ENCODE measurements around the gene THOC2. TPM values are rescaled to one million over a fixed set of nuclear protein-coding genes. Genes with fewer than 3 reads are reported as not detected.
"Not testable (repeated sequence)": the region's sequence is repeated elsewhere in the genome, so short reads cannot be mapped to it uniquely, and the experiment has no call there.

THOC2 gene
- total RNA-seq, 2 experiments from 2014 or later = 80.7 to 85.4 TPM

DNA sequence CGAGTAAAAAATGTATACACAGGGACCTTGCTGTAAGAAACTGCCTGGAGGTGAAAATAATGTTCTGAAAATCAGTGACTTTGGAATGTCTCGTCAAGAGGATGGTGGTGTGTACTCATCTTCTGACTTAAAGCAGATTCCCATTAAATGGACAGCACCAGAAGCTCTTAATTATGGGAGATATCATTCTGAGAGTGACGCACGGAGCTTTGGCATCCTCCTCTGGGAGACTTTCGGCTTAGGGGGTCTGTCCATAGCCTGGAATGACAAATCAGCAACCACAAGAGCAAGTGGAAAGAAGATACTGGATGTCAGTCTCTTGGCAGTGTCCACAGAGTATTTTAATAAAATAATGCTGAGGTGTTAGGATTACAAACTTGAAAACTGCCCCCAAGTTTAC lies 129.4 kb downstream of the THOC2 start:
- ATAC-seq (no peak), DNase-seq (no peak)
- CTCF ChIA-PET = no interaction called here
- no peaks in the 10 kb centered on the region for H3K27me3 Mint-ChIP-seq
- intact Hi-C loops (cut with DNase I, micrococcal nuclease) = no loop called here
- no peaks in the 10 kb centered on the region for H3K9me3 Mint-ChIP-seq (ENCODE audit: low read depth)
- H3K4me1 Mint-ChIP-seq = no peaks in the 10 kb centered on the region
- H3K4me3 Mint-ChIP-seq = no peak overlapping the region
- no peak overlapping the region for H3K27ac Mint-ChIP-seq
- H3K36me3 Mint-ChIP-seq (ENCODE audit: low read depth) = peaks cover 12% of the 10 kb centered on the region
- POLR2A ChIA-PET = no interaction called here

DNA sequence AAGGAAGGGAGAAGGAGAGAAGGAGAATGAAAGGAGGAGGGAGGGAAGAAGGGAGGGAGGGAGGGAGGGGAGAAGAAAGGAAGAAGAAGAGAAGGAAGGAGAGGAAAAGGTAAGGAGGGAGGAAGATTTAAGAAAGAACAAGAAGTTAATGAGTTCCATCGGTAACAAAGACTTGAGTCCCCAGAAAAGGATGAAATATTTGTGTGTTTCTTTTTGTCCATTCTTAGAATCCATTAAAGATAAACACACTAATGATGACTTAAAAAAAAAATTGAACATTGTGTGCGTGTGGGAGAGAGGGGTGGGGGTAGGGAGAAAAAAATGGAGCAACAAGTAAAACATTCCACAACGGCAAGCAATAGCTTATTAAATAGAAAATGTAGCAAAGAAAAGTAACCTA lies 131.4 kb downstream of the THOC2 start:
- no peaks in the 10 kb centered on the region for H3K4me1 Mint-ChIP-seq
- no peak overlapping the region for H3K27ac Mint-ChIP-seq
- H3K27me3 Mint-ChIP-seq = no peaks in the 10 kb centered on the region
- no peak overlapping the region for H3K4me3 Mint-ChIP-seq
- DNase-seq (no peak), ATAC-seq (no peak)
- ChIA-PET POLR2A (no interaction called here), CTCF (no interaction called here)
- intact Hi-C loops (cut with DNase I, micrococcal nuclease) = no loop called here
- peaks cover 12% of the 10 kb centered on the region for H3K36me3 Mint-ChIP-seq (ENCODE audit: low read depth)
- H3K9me3 Mint-ChIP-seq (ENCODE audit: low read depth) = no peaks in the 10 kb centered on the region

DNA sequence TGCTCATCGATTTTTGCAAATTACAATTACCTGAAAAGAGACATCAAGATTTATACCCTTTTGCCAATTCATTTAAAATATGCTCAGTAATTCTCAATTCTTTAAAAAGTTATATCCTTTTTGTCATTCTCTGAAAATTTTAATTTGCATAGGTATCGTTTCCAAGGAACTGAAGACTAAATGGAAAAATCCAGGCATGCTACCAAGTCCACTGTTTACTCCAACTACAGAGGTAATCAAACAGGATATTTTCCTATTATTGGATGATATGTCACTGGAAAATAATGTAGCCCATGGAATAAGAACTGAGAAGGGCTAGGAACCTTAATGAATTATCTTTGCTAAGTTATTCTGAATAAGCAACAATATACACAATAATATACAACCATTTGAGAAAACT lies 132.7 kb downstream of the THOC2 start:
- intact Hi-C loops (cut with DNase I, micrococcal nuclease) = no loop called here
- no peaks in the 10 kb centered on the region for H3K27me3 Mint-ChIP-seq
- ATAC-seq (no peak), DNase-seq (no peak)
- H3K27ac Mint-ChIP-seq = no peak overlapping the region
- no peaks in the 10 kb centered on the region for H3K4me1 Mint-ChIP-seq
- H3K9me3 Mint-ChIP-seq (ENCODE audit: low read depth) = no peaks in the 10 kb centered on the region
- POLR2A ChIA-PET = no interaction called here
- peaks cover 8% of the 10 kb centered on the region for H3K36me3 Mint-ChIP-seq (ENCODE audit: low read depth)
- CTCF ChIA-PET = no interaction called here
- no peak overlapping the region for H3K4me3 Mint-ChIP-seq

DNA sequence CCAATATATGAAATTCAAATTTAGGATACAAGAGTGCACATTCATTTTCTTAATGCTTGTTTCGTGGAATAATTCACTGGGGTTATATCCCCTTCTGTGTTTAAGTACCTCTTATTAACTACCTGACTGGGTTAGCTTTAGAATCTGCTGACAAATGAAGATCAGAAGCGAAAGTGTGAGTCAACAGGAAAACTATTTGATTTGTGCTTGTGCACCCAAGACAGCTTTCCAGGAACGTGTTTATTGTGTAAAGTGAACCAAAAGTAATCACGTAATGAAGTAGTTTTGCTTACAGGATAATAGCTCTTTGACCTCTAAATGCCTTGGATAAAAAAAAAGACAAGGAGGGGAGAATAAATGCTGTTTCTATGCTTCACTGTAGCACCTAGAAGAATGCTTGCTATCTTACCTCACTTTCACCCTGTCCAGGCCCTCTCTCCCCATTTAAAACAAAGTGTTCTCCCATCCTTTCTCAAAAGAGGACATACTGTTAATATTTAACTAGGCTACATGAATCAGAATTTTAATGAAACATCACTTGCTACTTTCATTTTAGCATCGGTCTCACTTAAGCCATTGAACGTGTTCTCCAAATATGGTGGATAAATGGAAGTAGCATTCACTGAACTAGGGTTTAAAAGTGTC lies 141.9 kb downstream of the THOC2 start:
- H3K27ac Mint-ChIP-seq = no peak overlapping the region
- H3K36me3 Mint-ChIP-seq (ENCODE audit: low read depth) = no peaks in the 10 kb centered on the region
- intact Hi-C loops (cut with DNase I, micrococcal nuclease) = no loop called here
- ATAC-seq (no peak), DNase-seq (no peak)
- POLR2A ChIA-PET = no interaction called here
- CTCF ChIA-PET = interaction anchor here (1.4 kb wide), 1 partner anchor 9 kb away, joined by 4 read pairs; no protein-coding TSS in a partner anchor
- H3K4me1 Mint-ChIP-seq = peaks cover 11% of the 10 kb centered on the region
- H3K9me3 Mint-ChIP-seq (ENCODE audit: low read depth) = no peaks in the 10 kb centered on the region
- no peaks in the 10 kb centered on the region for H3K27me3 Mint-ChIP-seq
- no peak overlapping the region for H3K4me3 Mint-ChIP-seq

DNA sequence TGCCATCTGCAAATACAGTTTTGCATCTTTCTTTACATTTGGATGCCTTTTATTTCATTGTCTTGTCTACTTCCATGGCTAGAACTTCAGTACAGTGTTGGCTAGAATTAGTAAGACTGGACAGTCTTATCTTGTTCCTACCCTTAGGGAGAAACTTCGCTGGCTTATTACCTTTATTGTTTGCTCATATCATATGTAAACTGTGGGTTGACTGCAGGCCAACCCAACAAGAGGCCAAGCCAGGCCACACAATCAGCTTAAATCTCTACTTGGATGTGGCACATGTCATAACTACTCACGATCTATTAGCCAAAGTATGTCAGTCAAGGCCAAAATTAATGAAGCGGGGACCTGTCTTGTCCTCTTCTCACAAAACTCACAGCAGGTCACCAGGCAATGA lies 144.1 kb downstream of the THOC2 start:
- H3K36me3 Mint-ChIP-seq (ENCODE audit: low read depth) = no peaks in the 10 kb centered on the region
- no peak for DNase-seq

DNA sequence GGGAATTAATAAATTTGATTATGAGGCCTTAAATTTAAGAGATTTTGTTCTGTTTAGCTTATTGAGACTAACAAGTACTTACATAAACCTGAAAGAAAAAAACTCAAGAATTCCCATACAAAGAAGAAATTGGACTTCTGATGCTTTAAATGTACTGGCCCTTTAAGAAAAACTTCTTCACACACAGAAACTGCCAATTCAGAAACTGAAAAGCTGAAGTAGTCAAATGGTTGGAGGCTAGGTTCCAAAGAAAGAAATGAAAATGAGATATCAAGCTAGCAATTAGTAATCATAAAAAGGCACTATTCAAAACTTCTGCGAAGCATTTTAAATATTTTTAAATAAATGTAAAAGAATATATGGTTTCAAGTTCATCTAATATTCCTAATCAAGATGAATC lies 151.3 kb downstream of the THOC2 start:
- Mint-ChIP-seq H3K27ac (no peak overlapping the region), H3K4me1 (no peaks in the 10 kb centered on the region), H3K27me3 (no peaks in the 10 kb centered on the region), H3K4me3 (no peak overlapping the region), H3K9me3 (ENCODE audit: low read depth) (peaks cover 1% of the 10 kb centered on the region), H3K36me3 (ENCODE audit: low read depth) (no peaks in the 10 kb centered on the region)
- ChIA-PET POLR2A (no interaction called here), CTCF (interaction anchor here (1.6 kb wide), 1 partner anchor 10 kb away, joined by 4 read pairs; no protein-coding TSS in a partner anchor)
- intact Hi-C loops (cut with DNase I, micrococcal nuclease) = no loop called here
- ATAC-seq (no peak), DNase-seq (no peak)

More for the DNA sequence above, 144.1 kb downstream of the THOC2 start:
- Mint-ChIP-seq H3K4me1 (peaks cover 11% of the 10 kb centered on the region), H3K9me3 (ENCODE audit: low read depth) (no peaks in the 10 kb centered on the region), H3K27me3 (no peaks in the 10 kb centered on the region), H3K27ac (no peak overlapping the region), H3K4me3 (no peak overlapping the region)
- intact Hi-C loops (cut with DNase I, micrococcal nuclease) = no loop called here
- CTCF ChIA-PET = no interaction called here
- no peak for ATAC-seq
- POLR2A ChIA-PET = no interaction called here

DNA sequence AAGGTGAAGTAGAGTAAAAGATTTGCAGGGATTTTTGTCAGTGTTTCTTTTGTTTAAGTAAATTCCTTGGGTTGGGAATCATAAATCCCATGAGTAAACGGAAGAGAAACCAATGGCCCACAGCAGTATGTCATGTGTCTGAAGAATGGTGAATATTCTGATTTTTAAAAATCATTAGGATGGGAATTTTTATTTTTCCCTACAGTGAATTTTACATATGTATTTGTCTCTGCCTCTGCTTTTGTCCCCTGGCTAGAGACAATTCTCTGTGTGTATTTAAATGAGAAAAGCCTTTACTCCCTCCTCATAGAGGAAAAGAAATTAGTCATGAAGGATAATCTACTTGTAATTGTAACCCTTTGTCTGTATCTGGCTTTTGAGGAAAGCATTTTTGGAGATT lies 152.1 kb downstream of the THOC2 start:
- CTCF ChIA-PET = no interaction called here
- ATAC-seq (no peak), DNase-seq (no peak)
- Mint-ChIP-seq H3K4me3 (no peak overlapping the region), H3K36me3 (ENCODE audit: low read depth) (no peaks in the 10 kb centered on the region), H3K9me3 (ENCODE audit: low read depth) (peaks cover 3% of the 10 kb centered on the region), H3K27me3 (no peaks in the 10 kb centered on the region), H3K27ac (no peak overlapping the region), H3K4me1 (no peaks in the 10 kb centered on the region)
- intact Hi-C loops (cut with DNase I, micrococcal nuclease) = no loop called here
- POLR2A ChIA-PET = no interaction called here

DNA sequence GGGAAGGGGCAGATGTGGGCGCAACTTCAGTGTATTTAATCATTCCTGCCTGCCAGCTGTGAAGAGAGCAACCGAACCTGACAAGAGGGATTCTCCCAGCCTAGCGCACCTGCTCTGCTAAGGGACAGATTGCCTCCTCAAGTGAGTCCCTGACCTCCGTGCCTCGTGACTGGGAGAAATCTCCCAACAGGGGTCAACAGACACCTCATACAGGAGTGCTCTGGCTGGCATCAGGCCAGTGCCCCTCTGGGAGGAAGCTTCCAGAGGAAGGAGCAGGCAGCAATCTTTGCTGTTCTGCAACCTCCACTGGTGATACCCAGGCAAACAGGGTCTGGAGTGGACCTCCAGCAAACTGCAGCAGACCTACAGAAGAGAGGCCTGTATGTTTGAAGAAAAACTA lies 158.8 kb downstream of the THOC2 start:
- CTCF ChIA-PET, H3K4me1 Mint-ChIP-seq: not testable (repeated sequence)
- H3K9me3 Mint-ChIP-seq (ENCODE audit: low read depth) = peaks cover 10% of the 10 kb centered on the region

DNA sequence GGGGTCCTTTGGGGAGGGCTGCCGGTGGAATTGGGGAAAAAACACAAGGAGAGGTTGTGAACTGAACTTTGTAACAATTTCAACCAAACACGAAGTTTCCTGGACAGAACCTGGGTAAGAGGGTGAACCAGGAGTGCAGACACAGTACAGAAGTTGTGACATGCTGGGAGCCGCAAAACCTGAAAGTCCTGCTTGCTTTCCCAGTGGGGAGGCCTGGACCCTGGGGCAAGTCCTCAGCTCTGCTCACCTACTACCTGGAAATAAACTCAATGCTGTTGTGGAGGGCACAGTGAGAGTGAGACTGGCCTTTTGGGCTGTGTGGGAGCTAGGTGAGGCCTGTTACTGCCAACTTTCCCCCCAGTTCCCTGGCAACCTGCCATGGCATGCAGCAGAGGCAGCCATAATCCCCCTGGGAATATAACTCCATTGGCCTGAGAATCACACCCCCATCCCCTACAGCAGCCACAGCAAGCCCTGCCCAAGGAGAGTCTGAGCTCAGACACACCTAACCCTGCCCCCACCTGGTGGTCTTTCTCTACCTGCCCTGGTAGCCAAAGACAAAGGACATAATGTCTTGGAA lies 162.8 kb downstream of the THOC2 start:
- no peaks in the 10 kb centered on the region for H3K36me3 Mint-ChIP-seq (ENCODE audit: low read depth)
- intact Hi-C loops (cut with DNase I, micrococcal nuclease) = no loop called here
- H3K4me3 Mint-ChIP-seq = no peak overlapping the region
- ChIA-PET CTCF (no interaction called here), POLR2A (no interaction called here)
- H3K27ac Mint-ChIP-seq = no peak overlapping the region
- no peaks in the 10 kb centered on the region for H3K4me1 Mint-ChIP-seq
- DNase-seq (no peak), ATAC-seq (no peak)
- peaks cover 3% of the 10 kb centered on the region for H3K9me3 Mint-ChIP-seq (ENCODE audit: low read depth)
- H3K27me3 Mint-ChIP-seq = peaks cover 6% of the 10 kb centered on the region

More for the DNA sequence above, 158.8 kb downstream of the THOC2 start:
- H3K27ac Mint-ChIP-seq; intact Hi-C loops (cut with DNase I, micrococcal nuclease); H3K36me3 Mint-ChIP-seq (ENCODE audit: low read depth); H3K4me3 Mint-ChIP-seq; ATAC-seq; H3K27me3 Mint-ChIP-seq; DNase-seq; POLR2A ChIA-PET: not testable (repeated sequence)

DNA sequence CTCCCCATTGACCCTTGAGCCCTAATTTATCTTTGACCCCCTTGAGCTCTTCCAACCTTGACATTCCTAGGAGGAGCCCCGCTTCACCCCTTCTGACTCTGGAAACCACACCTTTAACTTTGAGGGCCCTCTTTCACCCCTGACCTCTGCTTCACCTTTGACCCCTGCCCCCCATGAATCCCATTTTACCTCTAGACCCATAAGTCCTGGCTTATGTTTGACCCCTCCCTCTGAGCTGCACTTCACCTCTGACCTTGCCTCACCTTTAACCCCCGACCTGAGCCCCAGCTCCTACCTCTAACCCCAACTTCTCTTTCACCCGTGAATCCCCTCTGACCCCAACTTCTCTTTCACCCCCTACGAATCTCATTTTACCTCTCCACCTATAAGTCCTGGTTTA lies 169.7 kb downstream of the THOC2 start:
- no peaks in the 10 kb centered on the region for H3K9me3 Mint-ChIP-seq (ENCODE audit: low read depth)
- H3K27ac Mint-ChIP-seq = no peak overlapping the region
- no peak for DNase-seq
- POLR2A ChIA-PET = no interaction called here
- H3K4me1 Mint-ChIP-seq = no peaks in the 10 kb centered on the region
- CTCF ChIA-PET = no interaction called here
- ATAC-seq = no peak
- intact Hi-C loops (cut with DNase I, micrococcal nuclease) = no loop called here
- H3K36me3 Mint-ChIP-seq (ENCODE audit: low read depth) = no peaks in the 10 kb centered on the region
- H3K4me3 Mint-ChIP-seq = no peak overlapping the region
- H3K27me3 Mint-ChIP-seq = peaks cover 1% of the 10 kb centered on the region

DNA sequence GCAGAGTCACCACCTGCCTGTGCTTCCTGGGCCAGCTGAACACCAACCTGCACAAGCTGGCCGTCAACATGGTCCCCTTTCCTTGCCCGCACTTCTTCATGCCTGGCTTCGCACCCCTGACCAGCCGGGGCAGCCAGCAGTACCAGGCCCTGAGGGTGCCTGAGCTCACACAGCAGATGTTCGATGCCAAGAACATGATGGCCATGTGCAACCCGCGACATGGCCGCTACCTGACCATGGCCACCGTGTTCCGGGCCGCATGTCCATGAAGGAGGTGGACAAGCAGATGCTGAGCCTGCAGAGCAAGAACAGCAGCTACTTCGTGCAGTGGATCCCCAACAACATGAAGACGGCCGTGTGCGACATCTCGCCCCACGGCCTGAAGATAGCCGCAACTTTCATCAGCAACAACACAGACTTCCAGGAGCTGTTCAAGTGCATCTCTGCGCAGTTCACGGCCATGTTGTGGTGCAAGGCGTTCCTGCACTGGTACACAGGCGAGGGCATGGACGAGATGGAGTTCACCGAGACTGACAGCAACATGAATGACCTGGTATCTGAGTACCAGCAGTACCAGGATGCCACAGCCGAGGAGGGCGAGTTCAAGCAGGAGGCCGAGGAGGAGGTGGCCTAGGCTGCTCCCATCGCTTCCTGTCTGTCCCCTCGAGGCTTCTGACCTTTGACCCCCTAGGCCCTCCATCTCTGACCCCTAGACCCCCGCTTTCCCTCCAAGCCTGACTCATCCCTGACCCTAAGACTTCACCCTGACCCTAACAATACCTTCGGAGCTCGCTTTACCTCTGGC lies 170.3 kb downstream of the THOC2 start:
- intact Hi-C loops (cut with DNase I, micrococcal nuclease) = no loop called here
- POLR2A ChIA-PET = no interaction called here
- no peak overlapping the region for H3K27ac Mint-ChIP-seq

More for the DNA sequence above, 170.3 kb downstream of the THOC2 start:
- H3K36me3 Mint-ChIP-seq (ENCODE audit: low read depth) = no peaks in the 10 kb centered on the region
- H3K27me3 Mint-ChIP-seq = peaks cover 1% of the 10 kb centered on the region
- H3K4me3 Mint-ChIP-seq = no peak overlapping the region
- no peak for DNase-seq
- CTCF ChIA-PET = no interaction called here
- no peak for ATAC-seq
- no peaks in the 10 kb centered on the region for H3K9me3 Mint-ChIP-seq (ENCODE audit: low read depth)
- no peaks in the 10 kb centered on the region for H3K4me1 Mint-ChIP-seq

All from activated CD4-positive, alpha-beta T cell treated with anti-CD3 and anti-CD28 coated beads for 36 hours (primary cell).